GM19463 (cell line): ENCODE data around the gene NUBPL.
"Not testable (repeated sequence)": the region's sequence is repeated elsewhere in the genome, so short reads cannot be mapped to it uniquely, and the experiment has no call there.

Experiments used
- ATAC-seq: cut with Tn5 transposase; IDR thresholded peaks from one replicate; pipeline ENCODE4 v1.9.1; 2021; ENCODE audit warnings: mild to moderate bottlenecking, moderate library complexity; ENCODE audit not compliant: unreplicated experiment

NUBPL gene

GRCh38 chr14:31718985-31719384 lies 157.8 kb downstream of the NUBPL start:
- ATAC-seq: no peak

GRCh38 chr14:31726337-31726736 lies 165.1 kb downstream of the NUBPL start:
- ATAC-seq: no peak

- no peak for ATAC-seq
Observed at GRCh38 chr14:31727797-31728196, 166.6 kb downstream of the NUBPL start.

- no peak for ATAC-seq
Observed at GRCh38 chr14:31740688-31741087, 179.5 kb downstream of the NUBPL start.

- no peak for ATAC-seq
Observed at GRCh38 chr14:31745741-31746140, 184.5 kb downstream of the NUBPL start.

GRCh38 chr14:31746326-31746725 lies 185.1 kb downstream of the NUBPL start:
- no peak for ATAC-seq

- no peak for ATAC-seq
Observed at GRCh38 chr14:31749275-31749674, 188.1 kb downstream of the NUBPL start.

- ATAC-seq: not testable (repeated sequence)
Observed at GRCh38 chr14:31751047-31751446, 189.8 kb downstream of the NUBPL start.

GRCh38 chr14:31752867-31753661 lies 191.9 kb downstream of the NUBPL start:
- no peak for ATAC-seq

- ATAC-seq: no peak
Observed at GRCh38 chr14:31758941-31759340, 197.7 kb downstream of the NUBPL start.

GRCh38 chr14:31760277-31760676 lies 199.1 kb downstream of the NUBPL start:
- ATAC-seq: no peak

- ATAC-seq: no peak
Observed at GRCh38 chr14:31761325-31761724, 200.1 kb downstream of the NUBPL start.

- no peak for ATAC-seq
Observed at GRCh38 chr14:31763041-31763440, 201.8 kb downstream of the NUBPL start.

- ATAC-seq: no peak
Observed at GRCh38 chr14:31766315-31766892, 205.2 kb downstream of the NUBPL start.

GRCh38 chr14:31768355-31768754 lies 207.2 kb downstream of the NUBPL start:
- ATAC-seq: no peak

- ATAC-seq: no peak
Observed at GRCh38 chr14:31770271-31770670, 209.1 kb downstream of the NUBPL start.

- ATAC-seq: no peak
Observed at GRCh38 chr14:31774567-31774966, 213.4 kb downstream of the NUBPL start.

GRCh38 chr14:31777312-31777711 lies 216.1 kb downstream of the NUBPL start:
- ATAC-seq: no peak

GRCh38 chr14:31781578-31781977 lies 220.4 kb downstream of the NUBPL start:
- ATAC-seq: no peak

- no peak for ATAC-seq
Observed at GRCh38 chr14:31785574-31785973, 224.4 kb downstream of the NUBPL start.

- ATAC-seq: no peak
Observed at GRCh38 chr14:31787377-31787776, 226.2 kb downstream of the NUBPL start.

- no peak for ATAC-seq
Observed at GRCh38 chr14:31788340-31788739, 227.1 kb downstream of the NUBPL start.

- ATAC-seq: no peak
Observed at GRCh38 chr14:31792726-31793125, 231.5 kb downstream of the NUBPL start.
